ENCODE measurements around the gene GRM4. TPM values are rescaled to one million over a fixed set of nuclear protein-coding genes. Genes with fewer than 3 reads are reported as not detected.

Gene GRM4
- total and polyA plus RNA-seq, 4 donors: not detected

- TF ChIP-seq SP1 (IDR thresholded peaks at IDR 0.05) (no peak), YY1 (IDR thresholded peaks at IDR 0.05) (no peak), HNF4G (IDR thresholded peaks at IDR 0.05) (no peak), GABPA (IDR thresholded peaks at IDR 0.05 in 1 of 2, conservative IDR thresholded peaks at IDR 0.05 in 1 of 2) (no peak), NR2F2 (IDR thresholded peaks at IDR 0.05) (no peak), JUND (IDR thresholded peaks at IDR 0.05) (no peak), EGR1 (IDR thresholded peaks at IDR 0.05; ENCODE audit: low read depth in 2 of 2) (no peak), ZBTB33 (IDR thresholded peaks at IDR 0.05) (no peak), REST (IDR thresholded peaks at IDR 0.05) (no peak), FOXA2 (IDR thresholded peaks at IDR 0.05) (no peak), ATF3 (IDR thresholded peaks at IDR 0.05) (no peak), HNF4A (conservative IDR thresholded peaks at IDR 0.05) (no peak), RAD21 (IDR thresholded peaks at IDR 0.05) (no peak), MAX (IDR thresholded peaks at IDR 0.05) (no peak), RXRA (IDR thresholded peaks at IDR 0.05) (no peak), CTCF (IDR thresholded peaks at IDR 0.05; ENCODE audit: low read depth, low read length, missing input control) (no peak), TAF1 (conservative IDR thresholded peaks at IDR 0.05) (no peak), FOXA1 (IDR thresholded peaks at IDR 0.05) (no peak)
- no peak overlapping the region for H3K27ac ChIP-seq (ENCODE audit: low read depth in 1 of 2, low read length in 2 of 2)
- H3K36me3 ChIP-seq (ENCODE audit: control insufficient read depth in 4 of 4, insufficient read depth in 3 of 4, low read depth in 1 of 4, low read length in 3 of 4): no peaks in the 10 kb centered on the region
- WGBS: 2% methylated on average over 58 of the region's 58 CpGs
- H3K4me3 ChIP-seq (ENCODE audit: low read depth in 1 of 3, low read length in 3 of 3): peak overlapping the region in 1 of 3 donors; percentile 40
- no peaks in the 10 kb centered on the region for H3K9me3 ChIP-seq (ENCODE audit: control insufficient read depth in 4 of 4, low read length in 3 of 4)
- H3K27me3 ChIP-seq (ENCODE audit: control insufficient read depth in 4 of 4, insufficient read depth in 4 of 4, low read length in 3 of 4): peaks cover 0 to 16% (median 11%) of the 10 kb centered on the region in 4 donors
- H3K9ac ChIP-seq (ENCODE audit: low read depth in 1 of 2, low read length in 2 of 2): no peak overlapping the region
- peaks cover 20 to 29% (median 22%) of the 10 kb centered on the region in 4 donors for H3K4me1 ChIP-seq (ENCODE audit: control insufficient read depth in 4 of 4, insufficient read depth in 4 of 4, low read length in 3 of 4)
- DNase-seq (ENCODE audit: low spot score): no peak
Observed at GRCh38 chr6:34144581-34145160, 1.2 kb downstream of the GRM4 start.
